NCI-H187 treated with DMSO at 0.1 percent for 48 hours (cell line): Measurements from ENCODE around the gene HCLS1.
"Not testable (repeated sequence)": the region's sequence is repeated elsewhere in the genome, so short reads cannot be mapped to it uniquely, and the experiment has no call there.

Experiments
- DNase-seq: peaks from one replicate; lab custom pipeline; 2025; lab: John Stamatoyannopoulos, UW

Gene HCLS1

DNA sequence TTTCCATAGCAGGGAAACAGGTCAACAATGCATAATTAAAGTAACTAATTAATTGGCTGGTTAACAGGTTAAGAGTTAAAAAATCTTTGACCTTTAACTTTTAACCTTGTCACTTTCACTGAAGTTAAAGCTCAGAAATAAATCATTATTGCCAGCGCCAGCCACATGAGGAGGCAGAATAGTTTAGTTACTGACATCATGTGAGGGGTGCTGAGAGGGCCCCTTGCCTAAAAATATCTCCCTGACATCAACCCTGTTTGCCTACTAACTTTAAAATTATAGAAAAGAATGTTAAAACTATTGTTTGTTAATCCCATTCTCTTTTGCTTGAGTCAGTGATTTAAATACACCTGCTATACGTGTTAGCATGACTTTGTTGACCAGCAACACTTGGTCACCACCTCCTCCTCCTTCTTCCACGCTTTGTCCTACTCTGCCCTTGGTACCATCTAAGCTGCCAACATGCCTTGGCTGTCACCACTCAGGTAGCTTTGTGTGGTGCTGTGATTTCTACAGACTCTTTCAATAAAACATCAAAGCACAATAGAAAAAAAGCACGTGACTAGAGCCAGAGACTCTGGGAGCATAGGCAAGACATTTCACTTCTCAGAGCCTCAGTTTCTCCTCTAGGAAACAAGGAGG, 64.8 kb downstream of the HCLS1 start:
- no peak for DNase-seq

DNA sequence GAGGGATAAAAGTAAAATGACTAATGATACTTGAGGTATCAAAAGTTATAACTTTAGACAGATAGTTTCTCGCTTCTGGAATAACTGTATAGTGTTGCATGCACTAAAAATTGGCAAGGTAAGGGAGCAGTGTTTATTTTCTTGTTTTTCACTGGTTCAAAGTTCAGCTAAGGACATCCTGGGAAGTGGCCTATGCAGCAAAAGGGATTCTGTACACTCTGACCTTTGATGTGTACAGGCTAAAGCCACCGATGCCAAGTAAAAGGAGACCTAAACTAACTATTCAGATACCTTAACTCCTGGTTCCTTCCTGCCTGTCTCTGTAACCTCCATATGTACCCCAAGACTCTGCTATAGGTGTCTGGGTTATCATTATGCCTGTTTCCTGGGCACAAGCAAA, 65.9 kb downstream of the HCLS1 start:
- DNase-seq: no peak

DNA sequence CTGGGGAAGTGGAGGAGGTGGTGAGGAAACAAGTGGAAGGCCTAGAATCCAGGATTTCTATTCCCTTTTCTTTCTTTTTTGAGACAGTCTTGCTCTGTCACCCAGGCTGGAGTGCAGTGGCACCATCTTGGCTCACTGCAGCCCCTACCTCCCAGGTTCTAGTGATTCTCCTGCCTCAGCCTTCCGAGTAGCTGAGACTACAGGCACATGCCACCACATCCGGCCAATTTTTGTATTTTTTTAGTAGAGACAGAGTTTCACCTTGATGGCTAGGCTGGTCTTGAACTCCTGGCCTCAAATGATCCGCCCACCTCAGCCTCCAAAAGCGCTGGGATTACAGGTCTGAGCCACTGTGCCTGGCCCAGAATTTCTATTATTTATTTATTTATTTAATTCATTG, 66.9 kb downstream of the HCLS1 start:
- not testable (repeated sequence) for DNase-seq

DNA sequence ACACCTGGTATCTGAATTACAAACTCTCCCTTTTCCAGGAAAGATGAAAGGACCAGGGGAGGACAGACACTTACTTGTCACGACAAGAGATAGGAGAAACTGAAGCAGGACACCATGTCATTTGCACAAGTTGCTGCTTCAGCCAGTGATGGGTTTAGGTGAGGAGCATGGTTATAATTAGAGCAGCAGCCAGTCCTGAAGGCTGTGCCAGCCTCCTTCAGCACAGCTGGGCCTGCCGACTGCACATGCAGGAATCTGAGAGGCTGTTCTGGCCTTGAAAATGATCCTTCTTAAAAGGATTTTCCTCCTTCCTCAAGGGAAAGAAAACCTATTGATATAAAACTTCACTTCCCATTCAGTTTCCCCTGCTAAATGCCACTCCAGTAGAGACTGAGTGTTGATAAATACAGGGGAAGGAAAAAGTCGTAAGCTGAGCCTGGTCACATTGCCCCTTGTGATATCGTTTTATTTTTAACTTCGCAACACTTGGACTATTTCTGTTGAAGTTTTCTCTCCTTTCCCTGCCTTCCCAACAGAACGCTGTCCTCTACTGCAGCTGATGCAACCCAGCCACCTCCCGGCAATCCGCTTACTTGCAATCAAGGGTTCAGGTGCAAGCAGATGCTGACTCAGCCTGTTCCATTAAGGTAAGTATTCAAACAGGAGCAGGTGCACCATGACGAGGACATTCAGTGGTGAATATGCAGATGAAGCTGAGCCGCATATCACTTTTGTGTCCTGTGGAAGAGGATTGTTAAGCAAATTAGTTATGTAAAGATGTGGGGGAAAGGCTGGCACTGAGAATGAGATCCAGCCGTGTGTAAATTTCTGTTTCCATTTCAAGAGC, 67.6 kb downstream of the HCLS1 start, which contains the start of gene FBXO40:
Gene FBXO40, plus strand, starts transcription at position 524 of the 847 bp plus-strand sequence. CDS start 27,197 bp downstream, outside the sequence.
- peak; percentile 63 for DNase-seq

DNA sequence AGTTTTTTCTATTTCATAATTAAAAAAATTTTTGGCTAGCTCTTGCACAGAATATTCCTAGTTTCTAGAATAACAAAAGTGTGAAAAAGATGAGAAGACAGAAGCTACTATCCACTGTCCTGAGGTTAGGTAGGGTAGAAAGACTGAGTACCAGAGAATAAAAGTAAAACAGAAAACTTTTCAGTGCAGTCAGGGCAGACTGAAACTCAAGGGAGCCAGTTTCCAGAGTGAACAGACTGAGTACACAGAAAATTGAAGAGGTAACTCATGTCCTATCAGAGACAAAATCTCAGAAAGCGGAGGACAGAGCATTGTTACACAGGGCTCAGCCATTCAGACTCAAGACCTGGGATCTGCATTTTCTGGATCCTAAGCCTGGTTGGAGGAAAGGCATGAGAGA, 76.3 kb downstream of the HCLS1 start:
- no peak for DNase-seq

DNA sequence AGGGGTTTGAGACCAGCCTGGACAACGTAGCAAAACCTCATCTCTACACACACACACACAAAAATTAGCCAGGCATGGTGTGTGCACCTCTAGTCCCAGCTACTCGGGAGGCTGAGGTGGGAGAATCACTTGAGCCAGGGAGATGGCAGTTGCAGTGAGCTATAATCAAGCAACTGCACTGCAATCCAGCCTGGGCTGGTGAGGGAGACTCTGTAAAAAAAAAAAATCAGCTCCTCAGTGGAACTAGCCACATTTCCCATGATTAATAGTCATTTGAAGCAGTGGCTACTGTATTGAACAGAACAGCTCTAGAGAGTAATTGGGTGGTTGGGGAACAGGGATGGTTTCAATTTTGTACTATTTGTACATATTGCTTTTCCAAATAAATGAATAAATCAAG, 79.0 kb downstream of the HCLS1 start:
- no peak for DNase-seq
